ENCODE results near the gene ASB4. TPM values are rescaled to one million over a fixed set of nuclear protein-coding genes. Genes with fewer than 3 reads are reported as not detected.
"Not testable (repeated sequence)": the region's sequence is repeated elsewhere in the genome, so short reads cannot be mapped to it uniquely, and the experiment has no call there.

The ASB4 gene
- total RNA-seq, 1 experiment from 2014 or later = not detected

- Histone ChIP-seq H3K4me3 (ENCODE audit: low read length) (no peak overlapping the region), H3K4me1 (ENCODE audit: insufficient read depth, low read length) (no peaks in the 10 kb centered on the region), H3K27me3 (ENCODE audit: low read length) (no peaks in the 10 kb centered on the region), H3K27ac (ENCODE audit: low read length) (no peak overlapping the region), H3F3A (ENCODE audit: low read length, unreplicated experiment) (no peaks in the 10 kb centered on the region), H2AFZ (ENCODE audit: low read length) (no peak overlapping the region), H3K79me2 (ENCODE audit: low read length) (no peaks in the 10 kb centered on the region), H3K36me3 (ENCODE audit: low read depth, low read length) (no peaks in the 10 kb centered on the region), H3K4me2 (ENCODE audit: low read length) (no peak overlapping the region), H3K9me3 (ENCODE audit: low read length) (no peaks in the 10 kb centered on the region), H3K9me2 (replicated peaks; ENCODE audit: low read length) (no peaks in the 10 kb centered on the region), H4K20me1 (ENCODE audit: low read length) (no peaks in the 10 kb centered on the region), H3K9ac (ENCODE audit: low read length) (no peak overlapping the region)
- TF ChIP-seq EZH2phosphoT487 (IDR thresholded peaks at IDR 0.05; ENCODE audit: borderline replicate concordance, low read length) = no peak
- no peak for TF ChIP-seq CTCF (conservative IDR thresholded peaks at IDR 0.05; ENCODE audit: low read depth, low read length)
- DNase-seq (no peak), ATAC-seq (no peak)
- POLR2A ChIA-PET (ENCODE audit: unreplicated experiment) = interaction anchor here (0.6 kb wide), 1 partner anchor 163 kb away, joined by 3 read pairs; no protein-coding TSS in a partner anchor
- intact Hi-C loops (cut with micrococcal nuclease) = no loop called here
- BruUV-seq (replicated peaks) = no TSS peak
- CTCF ChIA-PET = no interaction called here
Observed at GRCh38 chr7:95446618-95447017, 39.1 kb upstream of the ASB4 start.

- POLR2A ChIA-PET (ENCODE audit: unreplicated experiment) = no interaction called here
- Histone ChIP-seq H4K20me1 (ENCODE audit: low read length) (no peaks in the 10 kb centered on the region), H3K79me2 (ENCODE audit: low read length) (no peaks in the 10 kb centered on the region), H3K4me2 (ENCODE audit: low read length) (no peak overlapping the region), H3K4me3 (ENCODE audit: low read length) (no peak overlapping the region), H2AFZ (ENCODE audit: low read length) (no peak overlapping the region), H3K9me2 (replicated peaks; ENCODE audit: low read length) (no peaks in the 10 kb centered on the region), H3K27me3 (ENCODE audit: low read length) (no peaks in the 10 kb centered on the region), H3F3A (ENCODE audit: low read length, unreplicated experiment) (no peaks in the 10 kb centered on the region), H3K9ac (ENCODE audit: low read length) (no peak overlapping the region), H3K9me3 (ENCODE audit: low read length) (no peaks in the 10 kb centered on the region), H3K4me1 (ENCODE audit: insufficient read depth, low read length) (no peaks in the 10 kb centered on the region), H3K36me3 (ENCODE audit: low read depth, low read length) (no peaks in the 10 kb centered on the region), H3K27ac (ENCODE audit: low read length) (no peak overlapping the region)
- no peak for DNase-seq
- intact Hi-C loops (cut with micrococcal nuclease) = no loop called here
- TF ChIP-seq CTCF (conservative IDR thresholded peaks at IDR 0.05; ENCODE audit: low read depth, low read length) (no peak), EZH2 (IDR thresholded peaks at IDR 0.05; ENCODE audit: low read length, unreplicated experiment) (no peak), EZH2phosphoT487 (IDR thresholded peaks at IDR 0.05; ENCODE audit: borderline replicate concordance, low read length) (no peak)
- BruUV-seq (replicated peaks) = no TSS peak
- no peak for ATAC-seq
- CTCF ChIA-PET = no interaction called here
Observed at GRCh38 chr7:95454438-95455045, 31.2 kb upstream of the ASB4 start.

GRCh38 chr7:95457947-95458346 lies 27.8 kb upstream of the ASB4 start:
- CTCF ChIA-PET = no interaction called here
- Histone ChIP-seq H3F3A (ENCODE audit: low read length, unreplicated experiment) (no peaks in the 10 kb centered on the region), H3K4me3 (ENCODE audit: low read length) (no peak overlapping the region), H4K20me1 (ENCODE audit: low read length) (no peaks in the 10 kb centered on the region), H3K36me3 (ENCODE audit: low read depth, low read length) (no peaks in the 10 kb centered on the region), H3K9me3 (ENCODE audit: low read length) (no peaks in the 10 kb centered on the region), H3K4me1 (ENCODE audit: insufficient read depth, low read length) (no peaks in the 10 kb centered on the region), H3K79me2 (ENCODE audit: low read length) (no peaks in the 10 kb centered on the region), H3K9ac (ENCODE audit: low read length) (no peak overlapping the region), H2AFZ (ENCODE audit: low read length) (no peak overlapping the region), H3K4me2 (ENCODE audit: low read length) (no peak overlapping the region), H3K27ac (ENCODE audit: low read length) (no peak overlapping the region), H3K9me2 (replicated peaks; ENCODE audit: low read length) (no peaks in the 10 kb centered on the region), H3K27me3 (ENCODE audit: low read length) (no peaks in the 10 kb centered on the region)
- no TSS peak for BruUV-seq (replicated peaks)
- TF ChIP-seq EZH2phosphoT487 (IDR thresholded peaks at IDR 0.05; ENCODE audit: borderline replicate concordance, low read length) (no peak), CTCF (conservative IDR thresholded peaks at IDR 0.05; ENCODE audit: low read depth, low read length) (no peak), EZH2 (IDR thresholded peaks at IDR 0.05; ENCODE audit: low read length, unreplicated experiment) (no peak)
- DNase-seq = no peak
- intact Hi-C loops (cut with micrococcal nuclease) = no loop called here
- ATAC-seq = no peak
- POLR2A ChIA-PET (ENCODE audit: unreplicated experiment) = no interaction called here

GRCh38 chr7:95460653-95461052 lies 25.1 kb upstream of the ASB4 start:
- intact Hi-C loops (cut with micrococcal nuclease); H3K36me3 ChIP-seq (ENCODE audit: low read depth, low read length); H3K9me3 ChIP-seq (ENCODE audit: low read length); H3K9me2 ChIP-seq (replicated peaks; ENCODE audit: low read length); H3K27ac ChIP-seq (ENCODE audit: low read length); H3K9ac ChIP-seq (ENCODE audit: low read length); H2AFZ ChIP-seq (ENCODE audit: low read length); H3K27me3 ChIP-seq (ENCODE audit: low read length); POLR2A ChIA-PET (ENCODE audit: unreplicated experiment); BruUV-seq (replicated peaks); H3F3A ChIP-seq (ENCODE audit: low read length, unreplicated experiment); H3K4me1 ChIP-seq (ENCODE audit: insufficient read depth, low read length); H3K79me2 ChIP-seq (ENCODE audit: low read length); ATAC-seq; H3K4me2 ChIP-seq (ENCODE audit: low read length); CTCF ChIA-PET; DNase-seq; H3K4me3 ChIP-seq (ENCODE audit: low read length); H4K20me1 ChIP-seq (ENCODE audit: low read length): not testable (repeated sequence)

All from PC-3 (cell line).